ENCODE data around the gene PLBD2. TPM values are rescaled to one million over a fixed set of nuclear protein-coding genes. Genes with fewer than 3 reads are reported as not detected.

Gene PLBD2
- total RNA-seq, 1 donor from 2014 or later = 54.3 TPM

GRCh38 chr12:113395119-113395518 is 36.7 kb downstream of the PLBD2 start:
- H3K4me3 ChIP-seq (ENCODE audit: low read depth, low read length) = no peak overlapping the region
- peaks cover 11% of the 10 kb centered on the region for H3K27me3 ChIP-seq (ENCODE audit: control insufficient read depth, insufficient read depth, low read length)
- TF ChIP-seq, protein P1, sequence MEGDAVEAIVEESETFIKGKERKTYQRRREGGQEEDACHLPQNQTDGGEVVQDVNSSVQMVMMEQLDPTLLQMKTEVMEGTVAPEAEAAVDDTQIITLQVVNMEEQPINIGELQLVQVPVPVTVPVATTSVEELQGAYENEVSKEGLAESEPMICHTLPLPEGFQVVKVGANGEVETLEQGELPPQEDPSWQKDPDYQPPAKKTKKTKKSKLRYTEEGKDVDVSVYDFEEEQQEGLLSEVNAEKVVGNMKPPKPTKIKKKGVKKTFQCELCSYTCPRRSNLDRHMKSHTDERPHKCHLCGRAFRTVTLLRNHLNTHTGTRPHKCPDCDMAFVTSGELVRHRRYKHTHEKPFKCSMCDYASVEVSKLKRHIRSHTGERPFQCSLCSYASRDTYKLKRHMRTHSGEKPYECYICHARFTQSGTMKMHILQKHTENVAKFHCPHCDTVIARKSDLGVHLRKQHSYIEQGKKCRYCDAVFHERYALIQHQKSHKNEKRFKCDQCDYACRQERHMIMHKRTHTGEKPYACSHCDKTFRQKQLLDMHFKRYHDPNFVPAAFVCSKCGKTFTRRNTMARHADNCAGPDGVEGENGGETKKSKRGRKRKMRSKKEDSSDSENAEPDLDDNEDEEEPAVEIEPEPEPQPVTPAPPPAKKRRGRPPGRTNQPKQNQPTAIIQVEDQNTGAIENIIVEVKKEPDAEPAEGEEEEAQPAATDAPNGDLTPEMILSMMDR (IDR thresholded peaks at IDR 0.05; ENCODE audit: insufficient read depth, low read length, poor library complexity, severe bottlenecking) = no peak
- DNase-seq (ENCODE audit: low read depth) = no peak
- H3K36me3 ChIP-seq (ENCODE audit: control insufficient read depth, insufficient read depth, low read length) = no peaks in the 10 kb centered on the region

DNA sequence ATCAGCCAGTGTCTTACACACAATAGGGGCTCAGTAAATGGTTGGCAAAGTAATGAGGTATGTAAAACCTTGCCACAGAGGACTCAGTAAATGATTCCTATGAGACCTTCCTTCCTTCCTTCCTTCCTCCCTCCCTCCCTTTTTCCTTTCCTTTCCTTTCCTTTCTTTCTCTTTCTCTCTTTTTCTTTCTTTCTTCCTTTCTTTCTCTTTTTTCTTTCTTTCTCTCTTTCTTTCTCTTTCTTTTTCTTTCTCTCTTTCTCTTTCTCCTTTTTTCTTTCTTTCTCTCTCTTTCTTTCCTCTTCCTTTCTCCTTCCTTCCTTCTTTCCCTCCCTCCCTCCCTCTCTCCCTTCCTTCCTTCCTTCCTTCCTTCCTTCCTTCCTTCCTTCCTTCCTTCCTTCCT is 37.8 kb downstream of the PLBD2 start:
- Histone ChIP-seq H3K27me3 (ENCODE audit: control insufficient read depth, insufficient read depth, low read length) (peaks cover 11% of the 10 kb centered on the region), H3K36me3 (ENCODE audit: control insufficient read depth, insufficient read depth, low read length) (no peaks in the 10 kb centered on the region), H3K4me3 (ENCODE audit: low read depth, low read length) (no peak overlapping the region)
- no peak for DNase-seq (ENCODE audit: low read depth)
- TF ChIP-seq, protein P1 (IDR thresholded peaks at IDR 0.05; ENCODE audit: insufficient read depth, low read length, poor library complexity, severe bottlenecking) = no peak

DNA sequence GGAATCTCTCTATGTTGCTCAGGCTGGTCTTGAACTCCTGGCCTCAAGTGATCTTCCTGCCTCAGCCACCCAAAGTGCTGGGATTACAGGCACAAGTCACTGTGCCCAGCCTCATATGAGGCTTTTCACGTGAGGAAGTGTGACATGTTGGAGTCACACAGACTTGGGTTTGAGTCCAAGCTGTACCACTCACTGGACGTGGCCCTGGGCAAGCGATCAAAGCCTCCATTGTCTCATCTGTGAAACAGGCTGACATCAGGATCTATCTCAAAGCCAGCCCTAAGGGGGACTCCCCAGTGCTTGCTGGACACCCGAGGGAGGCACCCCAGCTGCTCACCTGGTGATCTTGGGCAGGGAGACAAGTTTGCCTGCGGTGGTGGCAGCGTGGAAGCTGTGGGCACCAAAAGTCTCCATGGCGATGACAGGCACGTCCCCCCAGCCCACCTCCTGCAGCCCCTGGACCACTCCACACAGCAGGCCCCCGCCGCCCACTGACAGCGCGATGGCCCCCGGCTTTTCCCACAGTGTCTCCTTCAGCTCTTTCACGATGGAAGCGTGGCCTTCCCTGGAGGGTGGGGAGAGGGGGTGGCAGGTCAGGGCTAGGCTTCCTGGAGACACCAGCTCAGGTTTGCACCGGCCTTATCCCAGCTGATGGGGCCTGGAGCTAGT is 38.6 kb downstream of the PLBD2 start:
- no peak for DNase-seq (ENCODE audit: low read depth)
- no peak overlapping the region for H3K4me3 ChIP-seq (ENCODE audit: low read depth, low read length)
- no peaks in the 10 kb centered on the region for H3K36me3 ChIP-seq (ENCODE audit: control insufficient read depth, insufficient read depth, low read length)
- TF ChIP-seq, protein P1 (IDR thresholded peaks at IDR 0.05; ENCODE audit: insufficient read depth, low read length, poor library complexity, severe bottlenecking) = no peak
- peaks cover 11% of the 10 kb centered on the region for H3K27me3 ChIP-seq (ENCODE audit: control insufficient read depth, insufficient read depth, low read length)

- no peak overlapping the region for H3K4me3 ChIP-seq (ENCODE audit: low read depth, low read length)
- DNase-seq (ENCODE audit: low read depth) = no peak
- H3K27me3 ChIP-seq (ENCODE audit: control insufficient read depth, insufficient read depth, low read length) = peaks cover 11% of the 10 kb centered on the region
- no peaks in the 10 kb centered on the region for H3K36me3 ChIP-seq (ENCODE audit: control insufficient read depth, insufficient read depth, low read length)
- TF ChIP-seq, protein P1 (IDR thresholded peaks at IDR 0.05; ENCODE audit: insufficient read depth, low read length, poor library complexity, severe bottlenecking) = no peak
Observed at GRCh38 chr12:113397497-113398197, 39.3 kb downstream of the PLBD2 start.

DNA sequence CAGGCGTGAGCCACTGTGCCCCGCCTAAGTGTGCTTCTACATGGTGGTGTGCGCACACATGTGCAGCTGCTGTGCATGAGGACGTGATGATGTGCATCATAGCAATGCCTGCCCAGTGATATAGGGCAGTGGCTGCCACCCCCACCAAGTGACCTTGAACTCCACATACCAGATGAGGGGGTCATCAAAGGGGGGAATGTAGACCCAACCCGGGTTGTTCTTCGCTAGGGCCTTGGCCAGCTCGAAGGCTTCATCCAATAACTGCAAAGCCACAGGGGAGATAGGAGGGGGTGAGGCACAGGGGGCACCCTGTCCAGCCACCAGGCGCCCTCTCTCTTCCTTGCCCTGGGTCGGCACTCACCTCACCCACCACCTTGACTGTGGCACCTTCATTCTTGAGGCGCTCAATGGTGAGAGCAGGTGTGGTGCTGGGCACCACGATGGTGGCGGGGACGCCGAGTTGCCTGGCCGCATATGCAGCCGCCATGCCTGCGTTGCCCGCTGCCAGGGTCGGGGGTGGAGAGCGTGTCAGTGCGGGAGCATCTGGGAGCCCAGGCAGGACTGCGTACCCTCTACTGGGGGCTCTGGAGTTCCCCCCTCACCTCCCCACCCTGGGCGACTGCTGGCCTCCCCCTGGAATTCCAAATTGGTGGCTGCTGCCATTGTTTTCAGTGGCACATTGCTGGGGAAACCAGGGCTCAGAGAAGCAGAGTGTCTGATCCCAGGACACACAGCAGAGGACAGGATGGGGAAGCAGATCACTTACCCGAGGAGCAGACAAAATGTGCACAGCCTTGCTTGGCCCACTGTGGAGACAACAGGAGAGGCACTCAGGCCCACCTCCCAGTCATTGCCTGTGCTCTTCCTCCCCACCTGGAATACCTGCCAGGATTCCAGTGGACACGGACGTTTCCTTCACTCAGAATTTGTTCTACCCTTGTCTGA is 40.2 kb downstream of the PLBD2 start:
- Histone ChIP-seq H3K27me3 (ENCODE audit: control insufficient read depth, insufficient read depth, low read length) (peaks cover 11% of the 10 kb centered on the region), H3K4me3 (ENCODE audit: low read depth, low read length) (no peak overlapping the region), H3K36me3 (ENCODE audit: control insufficient read depth, insufficient read depth, low read length) (no peaks in the 10 kb centered on the region)
- TF ChIP-seq, protein P1 (IDR thresholded peaks at IDR 0.05; ENCODE audit: insufficient read depth, low read length, poor library complexity, severe bottlenecking) = no peak
- DNase-seq (ENCODE audit: low read depth) = no peak
